ENCODE data around the gene CYB5R3.
"Not testable (repeated sequence)": the region's sequence is repeated elsewhere in the genome, so short reads cannot be mapped to it uniquely, and the experiment has no call there.

CYB5R3 gene

GRCh38 chr22:42683578-42684283 is 34.5 kb upstream of the CYB5R3 start:
- Mint-ChIP-seq H3K36me3 (no peaks in the 10 kb centered on the region), H3K4me1 (no peaks in the 10 kb centered on the region), H3K9me3 (no peaks in the 10 kb centered on the region), H3K4me3 (no peak overlapping the region), H3K27ac (no peak overlapping the region)
- no peak for DNase-seq (ENCODE audit: low spot score in 2 of 2)
- no peak for ATAC-seq

DNA sequence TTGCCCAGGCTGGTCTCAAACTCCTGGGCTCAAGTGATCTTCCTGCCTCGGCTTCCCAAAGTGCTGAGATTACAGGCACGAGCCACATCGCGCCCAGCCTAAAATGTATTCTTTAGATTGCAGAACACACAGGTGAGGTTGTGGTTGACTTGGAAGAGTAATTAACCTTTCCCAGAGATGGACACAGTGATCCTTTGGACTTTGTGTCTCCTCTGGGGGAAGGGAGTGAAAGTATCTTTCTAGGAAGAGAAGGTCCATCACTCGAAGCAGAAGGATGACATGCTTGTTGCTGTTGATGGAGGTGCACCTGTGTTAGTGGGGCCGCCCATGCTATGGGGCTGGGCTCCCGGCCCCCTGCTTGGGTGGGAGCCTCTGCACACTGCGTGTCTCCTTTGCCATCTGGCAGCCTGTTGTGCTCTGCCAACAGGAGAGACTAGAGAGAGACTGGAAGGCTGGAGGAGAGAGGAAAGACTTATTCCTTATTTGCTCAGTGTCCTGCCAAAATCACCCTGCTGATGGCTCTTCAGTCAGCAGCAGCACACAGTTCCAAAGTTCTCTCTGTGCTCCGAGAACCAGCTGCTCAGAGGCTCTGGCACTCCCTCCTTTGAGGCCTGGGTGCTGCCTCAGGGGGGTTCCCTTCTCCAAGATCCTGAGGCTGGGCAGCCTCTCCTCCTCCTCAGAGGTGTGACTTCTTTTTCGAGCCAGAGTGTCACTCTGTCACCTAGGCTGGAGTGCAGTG is 33.1 kb upstream of the CYB5R3 start:
- Mint-ChIP-seq H3K36me3 (no peaks in the 10 kb centered on the region), H3K9me3 (no peaks in the 10 kb centered on the region), H3K27ac (no peak overlapping the region), H3K4me3 (no peak overlapping the region), H3K4me1 (no peaks in the 10 kb centered on the region)
- DNase-seq (ENCODE audit: low spot score in 2 of 2): no peak
- no peak for ATAC-seq

GRCh38 chr22:42680648-42681047 is 31.5 kb upstream of the CYB5R3 start:
- DNase-seq (ENCODE audit: low spot score in 2 of 2) (no peak), ATAC-seq (peak; percentile 57)
- Mint-ChIP-seq H3K36me3 (no peaks in the 10 kb centered on the region), H3K4me1 (no peaks in the 10 kb centered on the region), H3K4me3 (no peak overlapping the region), H3K9me3 (no peaks in the 10 kb centered on the region), H3K27ac (no peak overlapping the region)

DNA sequence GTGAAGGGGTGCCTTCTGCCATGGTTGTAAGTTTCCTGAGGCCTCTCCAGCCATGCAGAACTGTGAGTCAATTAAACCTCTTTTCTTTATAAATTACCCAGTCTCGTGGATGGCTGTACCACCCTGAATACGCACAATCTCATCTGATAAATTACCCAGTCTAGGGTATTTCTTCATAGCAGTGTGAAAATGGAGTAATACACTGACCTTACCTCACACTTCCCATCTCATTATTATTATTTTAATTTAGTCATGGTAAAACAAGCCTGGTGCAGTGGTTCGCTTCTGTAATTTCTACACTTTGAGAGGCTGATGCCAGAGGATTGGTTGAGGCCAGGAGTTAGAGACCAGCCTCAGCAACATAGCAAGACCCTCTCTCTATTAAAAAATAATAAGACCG is 30.5 kb upstream of the CYB5R3 start:
- Mint-ChIP-seq H3K36me3 (no peaks in the 10 kb centered on the region), H3K9me3 (no peaks in the 10 kb centered on the region), H3K4me1 (no peaks in the 10 kb centered on the region), H3K4me3 (no peak overlapping the region), H3K27ac (no peak overlapping the region)
- no peak for ATAC-seq
- DNase-seq (ENCODE audit: low spot score in 2 of 2): no peak

- no peak overlapping the region for H3K27ac Mint-ChIP-seq
- ATAC-seq (no peak), DNase-seq (ENCODE audit: low spot score in 2 of 2) (no peak)
- H3K36me3 Mint-ChIP-seq: no peaks in the 10 kb centered on the region
- H3K4me1 Mint-ChIP-seq: no peaks in the 10 kb centered on the region
- H3K9me3 Mint-ChIP-seq: no peaks in the 10 kb centered on the region
- no peak overlapping the region for H3K4me3 Mint-ChIP-seq
These were observed 29.7 kb upstream of the CYB5R3 start for GRCh38 chr22:42678894-42679293.

DNA sequence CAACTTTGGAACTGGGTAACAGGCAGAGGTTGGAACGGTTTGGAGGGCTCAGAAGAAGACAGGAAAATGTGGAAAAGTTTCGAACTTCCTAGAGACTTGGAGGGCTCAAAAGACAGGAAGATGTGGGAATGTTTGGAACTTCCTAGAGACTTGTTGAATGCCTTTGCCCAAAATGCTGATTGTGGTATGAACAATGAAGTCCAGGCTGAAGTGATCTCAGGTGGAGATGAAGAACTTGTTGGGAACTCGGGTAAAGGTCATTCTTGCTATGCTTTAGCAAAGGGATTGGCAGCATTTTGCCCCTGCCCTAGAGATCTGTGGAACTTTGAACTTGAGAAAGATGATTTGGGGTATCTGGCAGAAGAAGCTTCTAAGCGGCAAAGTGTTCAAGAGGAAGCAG is 28.7 kb upstream of the CYB5R3 start:
- H3K9me3 Mint-ChIP-seq; H3K4me1 Mint-ChIP-seq; DNase-seq (ENCODE audit: low spot score in 2 of 2); H3K36me3 Mint-ChIP-seq; H3K27ac Mint-ChIP-seq; ATAC-seq; H3K4me3 Mint-ChIP-seq: not testable (repeated sequence)

DNA sequence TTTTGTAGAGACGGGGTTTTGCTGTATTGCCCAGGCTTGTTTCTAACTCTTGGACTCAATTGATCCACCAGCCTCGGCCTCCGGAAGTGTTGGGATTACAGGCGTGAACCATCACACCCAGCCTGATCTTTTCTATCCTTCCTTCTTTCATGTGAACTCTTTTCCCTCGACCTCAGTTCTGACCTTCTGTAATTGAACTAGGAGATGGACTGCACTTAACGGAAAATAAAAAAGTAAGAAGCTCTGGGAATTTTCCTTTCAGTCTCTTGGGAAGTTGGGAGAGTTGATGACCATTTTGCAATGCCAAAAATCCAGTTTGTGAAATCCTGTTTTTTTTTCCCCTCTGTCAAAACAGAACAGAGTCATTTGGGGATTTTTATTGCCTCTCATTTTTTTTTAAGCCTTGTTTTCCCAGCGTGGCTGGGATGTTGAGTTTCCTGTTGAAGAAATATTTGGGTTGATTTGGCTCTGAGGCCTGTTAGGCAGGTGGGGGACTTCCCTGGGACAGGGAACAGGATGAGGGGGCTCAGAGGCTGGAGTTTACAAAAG is 26.9 kb upstream of the CYB5R3 start:
- Mint-ChIP-seq H3K4me3 (no peak overlapping the region), H3K4me1 (peaks cover 7% of the 10 kb centered on the region), H3K27ac (no peak overlapping the region), H3K9me3 (no peaks in the 10 kb centered on the region), H3K36me3 (no peaks in the 10 kb centered on the region)
- ATAC-seq (no peak), DNase-seq (ENCODE audit: low spot score in 2 of 2) (no peak)

DNA sequence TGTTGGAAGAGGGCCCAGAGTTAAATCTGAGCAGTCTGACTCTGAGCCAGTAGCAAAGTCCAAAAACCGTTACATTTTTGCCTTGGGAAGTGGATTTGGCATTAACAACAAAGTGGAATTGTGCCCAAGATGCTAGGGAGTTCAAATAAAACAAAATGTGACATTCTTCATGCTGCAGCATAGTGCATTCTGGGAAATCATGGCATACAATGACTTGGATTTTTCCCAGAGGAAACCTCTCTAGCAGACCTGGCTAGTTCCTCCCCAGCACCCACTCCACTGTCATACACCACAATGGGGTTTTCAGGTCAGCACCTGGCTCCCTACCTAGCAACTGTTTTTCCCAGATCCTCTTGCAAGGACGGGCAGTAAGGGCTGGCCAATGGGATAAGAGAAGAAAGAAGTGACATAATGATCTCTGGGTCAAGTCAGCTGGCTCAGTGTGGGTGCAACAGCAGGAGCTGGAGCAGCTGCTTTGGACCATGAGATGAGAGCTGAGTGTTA is 24.8 kb upstream of the CYB5R3 start:
- ATAC-seq (no peak), DNase-seq (ENCODE audit: low spot score in 2 of 2) (no peak)
- Mint-ChIP-seq H3K27ac (no peak overlapping the region), H3K4me1 (peaks cover 10% of the 10 kb centered on the region), H3K9me3 (no peaks in the 10 kb centered on the region), H3K4me3 (no peak overlapping the region), H3K36me3 (no peaks in the 10 kb centered on the region)

DNA sequence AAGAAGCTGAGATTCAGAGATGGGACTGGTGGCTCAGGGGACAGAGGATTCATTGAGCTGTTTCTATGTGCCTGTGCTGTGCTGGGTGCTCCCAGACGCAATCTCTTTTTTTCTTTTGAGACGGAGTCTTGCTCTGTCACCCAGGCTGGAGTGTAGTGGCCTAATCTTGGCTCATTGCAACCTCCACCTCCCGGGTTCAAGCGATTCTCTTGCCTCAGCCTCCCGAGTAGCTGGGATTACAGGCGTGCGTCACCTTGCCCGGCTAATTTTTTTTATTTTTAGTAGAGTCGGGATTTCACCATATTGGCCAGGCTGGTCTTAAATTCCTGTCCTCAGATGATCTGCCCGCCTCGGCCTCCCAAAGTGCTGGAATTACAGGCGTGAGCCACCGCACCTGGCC is 23.9 kb upstream of the CYB5R3 start:
- peaks cover 10% of the 10 kb centered on the region for H3K4me1 Mint-ChIP-seq
- ATAC-seq; H3K9me3 Mint-ChIP-seq; H3K4me3 Mint-ChIP-seq; DNase-seq (ENCODE audit: low spot score in 2 of 2); H3K27ac Mint-ChIP-seq; H3K36me3 Mint-ChIP-seq: not testable (repeated sequence)

DNA sequence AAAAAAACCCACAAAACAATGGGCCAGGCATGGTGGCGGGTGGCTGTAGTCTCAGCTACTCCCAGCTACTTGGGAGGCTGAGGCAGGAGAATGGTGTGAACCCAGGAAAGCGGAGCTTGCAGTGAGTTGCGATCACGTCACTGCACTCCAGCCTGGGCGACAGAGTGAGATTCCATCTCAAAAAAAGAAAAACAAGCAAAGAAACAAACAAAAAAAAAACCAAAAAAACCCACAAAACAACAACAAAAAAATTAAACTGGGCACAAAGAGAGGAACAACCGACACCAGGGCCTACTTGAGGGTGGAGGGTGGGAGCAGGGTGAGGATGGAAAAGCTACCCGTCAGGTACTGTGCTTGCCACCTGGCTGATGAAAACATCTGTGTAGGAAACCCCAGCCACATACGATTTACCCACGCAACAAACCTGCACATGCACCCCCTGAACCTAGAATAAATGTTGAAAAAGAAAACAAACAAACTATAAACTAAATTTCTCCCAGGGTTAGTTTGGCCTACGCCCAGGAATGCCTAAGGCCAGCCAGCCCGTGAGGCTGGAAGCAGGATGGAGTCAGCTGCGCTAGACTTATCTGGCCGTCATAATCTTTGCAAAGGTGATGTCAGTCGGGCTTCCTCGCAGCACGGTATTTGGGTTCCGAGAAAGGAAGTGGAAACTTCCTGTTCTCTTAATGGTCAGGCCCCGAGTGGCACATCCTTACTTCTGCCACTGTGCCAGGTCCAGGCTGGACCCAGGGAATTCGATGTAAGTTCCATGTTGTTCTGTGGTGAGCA is 21.9 kb upstream of the CYB5R3 start:
- peak overlapping the region; percentile 43 for H3K27ac Mint-ChIP-seq
- ATAC-seq (peak; percentile 55), DNase-seq (ENCODE audit: low spot score in 2 of 2) (no peak)
- no peak overlapping the region for H3K4me3 Mint-ChIP-seq
- H3K36me3 Mint-ChIP-seq: no peaks in the 10 kb centered on the region
- H3K4me1 Mint-ChIP-seq: peaks cover 10% of the 10 kb centered on the region
- no peaks in the 10 kb centered on the region for H3K9me3 Mint-ChIP-seq

DNA sequence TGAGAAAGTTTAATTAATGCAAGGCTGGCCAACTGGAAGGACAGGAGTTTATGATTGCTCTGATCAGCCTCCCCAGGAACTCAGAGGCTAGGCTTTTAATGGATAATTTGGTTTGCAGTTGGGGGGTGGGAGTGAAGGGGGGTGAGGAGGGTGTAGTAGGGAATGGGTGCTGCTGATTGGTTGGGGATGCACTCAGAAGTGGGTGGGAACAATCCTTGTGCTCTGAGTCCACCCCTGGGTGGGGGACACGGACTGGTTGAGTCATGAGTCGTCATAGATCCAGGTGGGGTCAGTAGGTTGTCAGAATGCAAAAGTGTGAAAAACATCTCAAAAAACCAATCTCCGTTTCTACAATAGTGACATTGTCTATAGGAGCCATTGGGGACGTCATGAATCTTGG is 20.9 kb upstream of the CYB5R3 start:
- Mint-ChIP-seq H3K27ac (no peak overlapping the region), H3K36me3 (no peaks in the 10 kb centered on the region), H3K4me1 (peaks cover 16% of the 10 kb centered on the region), H3K4me3 (no peak overlapping the region), H3K9me3 (no peaks in the 10 kb centered on the region)
- DNase-seq (ENCODE audit: low spot score in 2 of 2): no peak
- ATAC-seq: no peak

GRCh38 chr22:42666393-42666792 is 17.2 kb upstream of the CYB5R3 start:
- H3K9me3 Mint-ChIP-seq; H3K36me3 Mint-ChIP-seq; H3K27ac Mint-ChIP-seq; ATAC-seq; DNase-seq (ENCODE audit: low spot score in 2 of 2); H3K4me3 Mint-ChIP-seq: not testable (repeated sequence)
- H3K4me1 Mint-ChIP-seq: peaks cover 15% of the 10 kb centered on the region

DNA sequence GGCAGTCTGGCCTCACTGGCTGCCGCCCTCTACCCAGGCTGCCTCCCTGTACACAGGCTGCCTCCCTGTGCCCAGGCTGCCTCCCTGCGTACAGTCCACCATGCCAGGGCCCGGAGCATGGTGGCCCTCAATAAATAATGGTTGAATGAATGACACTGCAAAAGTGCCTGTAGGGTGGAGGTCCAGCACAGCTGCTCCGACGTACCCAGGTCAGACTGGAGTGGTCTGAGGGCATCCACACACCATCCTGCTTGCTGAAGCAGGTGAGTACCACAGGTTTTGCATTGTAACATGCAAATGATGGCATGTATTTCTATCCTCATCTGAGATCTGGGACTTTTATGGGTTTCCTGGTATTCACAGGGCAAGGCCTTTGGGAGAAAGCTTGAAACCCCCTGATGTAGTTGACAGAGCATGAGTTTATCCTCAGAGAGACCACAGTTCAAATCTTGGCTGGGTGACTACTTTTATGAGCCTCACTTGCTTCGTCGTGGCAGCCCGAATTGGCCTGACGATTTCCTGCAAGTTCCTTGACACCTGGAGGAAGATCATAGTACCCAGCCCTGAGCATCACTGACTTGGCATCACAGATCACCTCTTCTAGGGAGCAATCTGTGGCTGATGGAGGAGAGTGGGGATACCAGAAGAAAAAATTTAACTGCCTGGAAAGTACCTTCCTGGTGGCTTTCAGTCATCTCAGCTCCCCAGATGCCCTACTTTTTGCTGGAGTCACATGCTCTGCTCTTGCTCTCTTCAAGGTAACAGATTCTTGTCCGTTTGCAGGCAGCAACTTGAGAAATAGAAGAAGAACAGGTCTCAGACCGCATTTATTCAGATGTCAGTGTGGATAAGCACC is 16.0 kb upstream of the CYB5R3 start:
- peak; percentile 24 for ATAC-seq
- H3K9me3 Mint-ChIP-seq: no peaks in the 10 kb centered on the region
- no peak for DNase-seq (ENCODE audit: low spot score in 2 of 2)
- H3K4me3 Mint-ChIP-seq: no peak overlapping the region
- peaks cover 8% of the 10 kb centered on the region for H3K4me1 Mint-ChIP-seq
- no peaks in the 10 kb centered on the region for H3K36me3 Mint-ChIP-seq
- H3K27ac Mint-ChIP-seq: peak overlapping the region; percentile 56

GRCh38 chr22:42661985-42662831 is 13.0 kb upstream of the CYB5R3 start:
- Mint-ChIP-seq H3K9me3 (no peaks in the 10 kb centered on the region), H3K27ac (no peak overlapping the region), H3K4me3 (peak overlapping the region; percentile 59), H3K36me3 (no peaks in the 10 kb centered on the region), H3K4me1 (peaks cover 8% of the 10 kb centered on the region)
- DNase-seq (ENCODE audit: low spot score in 2 of 2): peak; percentile 83 to 91
- peak; percentile 83 for ATAC-seq
